ENCODE results near the gene AFF4.

DNA sequence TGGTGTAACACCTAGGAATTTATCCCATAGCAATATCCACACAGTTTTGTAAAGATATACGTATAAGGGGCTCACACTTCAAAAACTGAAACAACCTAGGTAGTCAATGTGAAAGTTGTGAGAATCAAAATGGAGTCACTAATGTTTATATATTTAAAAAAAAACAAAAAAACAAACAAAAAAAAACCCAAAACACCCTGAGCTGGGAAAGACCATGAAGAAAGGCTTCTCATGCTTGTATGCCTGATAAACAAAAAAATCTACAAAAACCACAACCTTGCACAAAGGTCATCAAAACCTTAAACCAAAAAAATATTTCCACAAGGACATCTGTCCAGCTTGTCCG is 35.4 kb downstream of the AFF4 start:
- TF ChIP-seq, protein P1, sequence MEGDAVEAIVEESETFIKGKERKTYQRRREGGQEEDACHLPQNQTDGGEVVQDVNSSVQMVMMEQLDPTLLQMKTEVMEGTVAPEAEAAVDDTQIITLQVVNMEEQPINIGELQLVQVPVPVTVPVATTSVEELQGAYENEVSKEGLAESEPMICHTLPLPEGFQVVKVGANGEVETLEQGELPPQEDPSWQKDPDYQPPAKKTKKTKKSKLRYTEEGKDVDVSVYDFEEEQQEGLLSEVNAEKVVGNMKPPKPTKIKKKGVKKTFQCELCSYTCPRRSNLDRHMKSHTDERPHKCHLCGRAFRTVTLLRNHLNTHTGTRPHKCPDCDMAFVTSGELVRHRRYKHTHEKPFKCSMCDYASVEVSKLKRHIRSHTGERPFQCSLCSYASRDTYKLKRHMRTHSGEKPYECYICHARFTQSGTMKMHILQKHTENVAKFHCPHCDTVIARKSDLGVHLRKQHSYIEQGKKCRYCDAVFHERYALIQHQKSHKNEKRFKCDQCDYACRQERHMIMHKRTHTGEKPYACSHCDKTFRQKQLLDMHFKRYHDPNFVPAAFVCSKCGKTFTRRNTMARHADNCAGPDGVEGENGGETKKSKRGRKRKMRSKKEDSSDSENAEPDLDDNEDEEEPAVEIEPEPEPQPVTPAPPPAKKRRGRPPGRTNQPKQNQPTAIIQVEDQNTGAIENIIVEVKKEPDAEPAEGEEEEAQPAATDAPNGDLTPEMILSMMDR (IDR thresholded peaks at IDR 0.05), result no peak
- TF ChIP-seq POLR2A (IDR thresholded peaks at IDR 0.05), result no peak
- TF ChIP-seq EP300 (IDR thresholded peaks at IDR 0.05), result no peak
